ENCODE data around the gene IYD.

IYD gene

GRCh38 chr6:150369408-150369807 lies 596 bp downstream of the IYD start:
- Histone ChIP-seq H3K4me1 (ENCODE audit: low read length) (peaks cover 13% of the 10 kb centered on the region), H3K4me2 (ENCODE audit: low read length) (no peak overlapping the region), H3K27ac (ENCODE audit: low read length) (no peak overlapping the region), H3K79me2 (ENCODE audit: low read length) (no peaks in the 10 kb centered on the region), H3K9me3 (ENCODE audit: insufficient read depth, low read length) (no peaks in the 10 kb centered on the region), H4K20me1 (ENCODE audit: insufficient read depth, low read length) (no peaks in the 10 kb centered on the region), H3K36me3 (replicated peaks; ENCODE audit: low read depth, low read length) (no peaks in the 10 kb centered on the region), H3K27me3 (ENCODE audit: low read depth, low read length) (peaks cover 7% of the 10 kb centered on the region; the same call in 1 of the 2 replicates), H2AFZ (ENCODE audit: low read depth, low read length) (no peak overlapping the region), H3K9ac (ENCODE audit: low read length) (no peak overlapping the region), H3K4me3 (ENCODE audit: low read length) (no peak overlapping the region)
- TF ChIP-seq EZH2phosphoT487 (IDR thresholded peaks at IDR 0.05; ENCODE audit: low read depth) (no peak), CTCF (IDR thresholded peaks at IDR 0.05; ENCODE audit: low read depth, low read length) (no peak)

GRCh38 chr6:150370112-150370511 lies 1.3 kb downstream of the IYD start:
- Histone ChIP-seq H4K20me1 (ENCODE audit: insufficient read depth, low read length) (no peaks in the 10 kb centered on the region), H3K36me3 (replicated peaks; ENCODE audit: low read depth, low read length) (no peaks in the 10 kb centered on the region), H3K79me2 (ENCODE audit: low read length) (no peaks in the 10 kb centered on the region)

GRCh38 chr6:150371356-150371755 lies 2.5 kb downstream of the IYD start:
- Histone ChIP-seq H3K4me2 (ENCODE audit: low read length) (no peak overlapping the region), H3K9me3 (ENCODE audit: insufficient read depth, low read length) (no peaks in the 10 kb centered on the region), H3K4me1 (ENCODE audit: low read length) (peaks cover 16% of the 10 kb centered on the region), H2AFZ (ENCODE audit: low read depth, low read length) (no peak overlapping the region), H3K79me2 (ENCODE audit: low read length) (no peaks in the 10 kb centered on the region), H3K27me3 (ENCODE audit: low read depth, low read length) (peaks cover 24% of the 10 kb centered on the region), H3K4me3 (ENCODE audit: low read length) (no peak overlapping the region), H3K9ac (ENCODE audit: low read length) (no peak overlapping the region), H3K36me3 (replicated peaks; ENCODE audit: low read depth, low read length) (no peaks in the 10 kb centered on the region), H3K27ac (ENCODE audit: low read length) (no peak overlapping the region), H4K20me1 (ENCODE audit: insufficient read depth, low read length) (no peaks in the 10 kb centered on the region)
- TF ChIP-seq CTCF (IDR thresholded peaks at IDR 0.05; ENCODE audit: low read depth, low read length) = no peak
- no peak for TF ChIP-seq EZH2phosphoT487 (IDR thresholded peaks at IDR 0.05; ENCODE audit: low read depth)

More at GRCh38 chr6:150370112-150370511, 1.3 kb downstream of the IYD start:
- Histone ChIP-seq H3K9me3 (ENCODE audit: insufficient read depth, low read length) (no peaks in the 10 kb centered on the region), H3K4me3 (ENCODE audit: low read length) (no peak overlapping the region), H3K9ac (ENCODE audit: low read length) (no peak overlapping the region), H3K4me1 (ENCODE audit: low read length) (peaks cover 16% of the 10 kb centered on the region), H2AFZ (ENCODE audit: low read depth, low read length) (no peak overlapping the region), H3K4me2 (ENCODE audit: low read length) (no peak overlapping the region), H3K27me3 (ENCODE audit: low read depth, low read length) (peaks cover 12% of the 10 kb centered on the region), H3K27ac (ENCODE audit: low read length) (no peak overlapping the region)
- TF ChIP-seq EZH2phosphoT487 (IDR thresholded peaks at IDR 0.05; ENCODE audit: low read depth) = no peak
- TF ChIP-seq CTCF (IDR thresholded peaks at IDR 0.05; ENCODE audit: low read depth, low read length) = no peak

GRCh38 chr6:150372051-150372450 lies 3.2 kb downstream of the IYD start:
- Histone ChIP-seq H3K9me3 (ENCODE audit: insufficient read depth, low read length) (no peaks in the 10 kb centered on the region), H3K4me2 (ENCODE audit: low read length) (no peak overlapping the region), H4K20me1 (ENCODE audit: insufficient read depth, low read length) (no peaks in the 10 kb centered on the region), H2AFZ (ENCODE audit: low read depth, low read length) (no peak overlapping the region), H3K27ac (ENCODE audit: low read length) (no peak overlapping the region), H3K36me3 (replicated peaks; ENCODE audit: low read depth, low read length) (no peaks in the 10 kb centered on the region), H3K4me1 (ENCODE audit: low read length) (peaks cover 16% of the 10 kb centered on the region), H3K27me3 (ENCODE audit: low read depth, low read length) (peaks cover 31% of the 10 kb centered on the region), H3K79me2 (ENCODE audit: low read length) (no peaks in the 10 kb centered on the region), H3K4me3 (ENCODE audit: low read length) (no peak overlapping the region), H3K9ac (ENCODE audit: low read length) (no peak overlapping the region)
- TF ChIP-seq CTCF (IDR thresholded peaks at IDR 0.05; ENCODE audit: low read depth, low read length) (no peak), EZH2phosphoT487 (IDR thresholded peaks at IDR 0.05; ENCODE audit: low read depth) (no peak)

All from OCI-LY3 (cell line).